ENCODE data around the gene RRH. TPM values are rescaled to one million over a fixed set of nuclear protein-coding genes. Genes with fewer than 3 reads are reported as not detected.

Gene RRH
- total RNA-seq, 1 donor = not detected

DNA sequence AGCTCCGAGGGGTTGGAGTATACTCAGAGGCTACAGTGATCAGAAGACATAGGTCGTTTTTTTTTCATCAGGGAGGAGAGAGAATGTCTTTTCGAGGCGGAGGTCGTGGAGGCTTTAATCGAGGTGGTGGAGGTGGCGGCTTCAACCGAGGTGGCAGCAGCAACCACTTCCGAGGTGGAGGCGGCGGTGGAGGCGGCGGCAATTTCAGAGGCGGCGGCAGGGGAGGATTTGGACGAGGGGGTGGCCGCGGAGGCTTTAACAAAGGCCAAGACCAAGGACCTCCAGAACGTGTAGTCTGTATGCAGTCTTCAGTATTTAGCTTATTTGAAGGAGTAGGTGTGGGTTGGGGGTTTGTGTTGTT lies 11.7 kb upstream of the RRH start:
- TF ChIP-seq, protein P1, sequence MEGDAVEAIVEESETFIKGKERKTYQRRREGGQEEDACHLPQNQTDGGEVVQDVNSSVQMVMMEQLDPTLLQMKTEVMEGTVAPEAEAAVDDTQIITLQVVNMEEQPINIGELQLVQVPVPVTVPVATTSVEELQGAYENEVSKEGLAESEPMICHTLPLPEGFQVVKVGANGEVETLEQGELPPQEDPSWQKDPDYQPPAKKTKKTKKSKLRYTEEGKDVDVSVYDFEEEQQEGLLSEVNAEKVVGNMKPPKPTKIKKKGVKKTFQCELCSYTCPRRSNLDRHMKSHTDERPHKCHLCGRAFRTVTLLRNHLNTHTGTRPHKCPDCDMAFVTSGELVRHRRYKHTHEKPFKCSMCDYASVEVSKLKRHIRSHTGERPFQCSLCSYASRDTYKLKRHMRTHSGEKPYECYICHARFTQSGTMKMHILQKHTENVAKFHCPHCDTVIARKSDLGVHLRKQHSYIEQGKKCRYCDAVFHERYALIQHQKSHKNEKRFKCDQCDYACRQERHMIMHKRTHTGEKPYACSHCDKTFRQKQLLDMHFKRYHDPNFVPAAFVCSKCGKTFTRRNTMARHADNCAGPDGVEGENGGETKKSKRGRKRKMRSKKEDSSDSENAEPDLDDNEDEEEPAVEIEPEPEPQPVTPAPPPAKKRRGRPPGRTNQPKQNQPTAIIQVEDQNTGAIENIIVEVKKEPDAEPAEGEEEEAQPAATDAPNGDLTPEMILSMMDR (IDR thresholded peaks at IDR 0.05; ENCODE audit: insufficient read depth, low read depth, low read length) = no peak
- H3K4me3 ChIP-seq (ENCODE audit: low read depth, low read length) = peak overlapping the region; percentile 93
- DNase-seq (ENCODE audit: low read depth) = no peak

DNA sequence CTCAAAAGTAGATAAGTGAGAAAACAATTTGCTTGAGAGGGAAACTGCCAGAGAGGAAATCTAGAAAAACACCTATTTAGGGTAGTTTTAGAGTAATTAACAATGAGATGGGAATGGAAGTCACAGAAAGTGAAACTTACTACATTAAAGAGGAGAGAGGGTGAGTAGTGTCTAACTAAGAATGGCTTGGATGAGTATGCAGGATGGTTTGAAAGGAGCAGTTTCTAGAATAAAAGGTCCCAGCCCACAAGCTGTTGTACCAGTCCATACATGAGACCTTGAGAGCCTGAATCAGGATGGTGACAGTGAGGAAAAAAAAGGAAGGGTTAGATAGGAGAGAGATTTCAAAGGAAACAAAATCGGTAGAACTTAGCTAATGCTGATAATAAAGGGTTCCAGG lies 10.9 kb upstream of the RRH start:
- peak overlapping the region; percentile 93 for H3K4me3 ChIP-seq (ENCODE audit: low read depth, low read length)
- TF ChIP-seq, protein P1 (IDR thresholded peaks at IDR 0.05; ENCODE audit: insufficient read depth, low read depth, low read length) = no peak
- DNase-seq (ENCODE audit: low read depth) = no peak

- TF ChIP-seq, protein P1 (IDR thresholded peaks at IDR 0.05; ENCODE audit: insufficient read depth, low read depth, low read length) = no peak
- DNase-seq (ENCODE audit: low read depth) = no peak
- H3K4me3 ChIP-seq (ENCODE audit: low read depth, low read length) = no peak overlapping the region
Measured at GRCh38 chr4:109818268-109818667, 9.5 kb upstream of the RRH start.

DNA sequence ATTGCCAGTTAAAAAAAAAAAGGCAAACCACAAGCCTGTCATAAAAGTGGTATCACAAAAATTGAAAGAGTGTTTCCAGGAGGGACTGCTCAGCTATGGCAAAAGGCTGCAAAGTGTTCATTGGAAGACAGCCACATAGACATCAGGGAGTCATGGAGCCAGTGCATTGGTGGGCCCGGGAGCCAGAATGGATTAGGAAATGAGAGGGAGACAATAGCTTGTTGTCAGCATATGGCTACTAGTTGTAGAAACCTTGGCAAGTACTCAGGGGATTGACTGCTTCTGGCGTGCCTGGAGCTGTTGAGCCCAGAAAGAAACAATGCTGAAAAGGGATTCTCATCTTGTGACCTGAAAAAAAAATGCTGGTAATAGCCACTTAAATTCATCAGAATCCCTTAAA lies 7.2 kb upstream of the RRH start:
- TF ChIP-seq, protein P1 (IDR thresholded peaks at IDR 0.05; ENCODE audit: insufficient read depth, low read depth, low read length) = no peak
- DNase-seq (ENCODE audit: low read depth) = no peak
- no peak overlapping the region for H3K4me3 ChIP-seq (ENCODE audit: low read depth, low read length)

GRCh38 chr4:109821185-109821584 lies 6.6 kb upstream of the RRH start:
- no peak overlapping the region for H3K4me3 ChIP-seq (ENCODE audit: low read depth, low read length)
- no peak for DNase-seq (ENCODE audit: low read depth)
- TF ChIP-seq, protein P1 (IDR thresholded peaks at IDR 0.05; ENCODE audit: insufficient read depth, low read depth, low read length) = no peak

GRCh38 chr4:109826719-109827118 lies 1.1 kb upstream of the RRH start:
- no peak overlapping the region for H3K4me3 ChIP-seq (ENCODE audit: low read depth, low read length)
- TF ChIP-seq, protein P1 (IDR thresholded peaks at IDR 0.05; ENCODE audit: insufficient read depth, low read depth, low read length) = peak; percentile 54
- peak; percentile 34 for DNase-seq (ENCODE audit: low read depth)

GRCh38 chr4:109833756-109834155 lies 6.0 kb downstream of the RRH start:
- DNase-seq (ENCODE audit: low read depth) = no peak
- TF ChIP-seq, protein P1 (IDR thresholded peaks at IDR 0.05; ENCODE audit: insufficient read depth, low read depth, low read length) = no peak

More at GRCh38 chr4:109833756-109834155, 6.0 kb downstream of the RRH start:
- no peak overlapping the region for H3K4me3 ChIP-seq (ENCODE audit: low read depth, low read length)
